Lung microvascular endothelial cell (primary cell): Measurements from ENCODE around the gene LIMS3. TPM values are rescaled to one million over a fixed set of nuclear protein-coding genes. Genes with fewer than 3 reads are reported as not detected.
"Not testable (repeated sequence)": the region's sequence is repeated elsewhere in the genome, so short reads cannot be mapped to it uniquely, and the experiment has no call there.

Experiments used
- DNase-seq, 2 donors: peaks; one replicate each; pipeline versions ENCODE4 v3.0.0 to v3.0.0-alpha.2; 2010; ENCODE audit warnings: low read depth in 2 of 2
- total RNA-seq: library from RNA; depleted of rRNA; stranded (reverse); fragments of >200 nt; gene quantifications from 2 replicates; pipeline ENCODE4 v1.2.1, GENCODE V29; 2014

Gene LIMS3
- total RNA-seq = 5.4 and 15.5 TPM in 2 replicates

- DNase-seq = not testable (repeated sequence)
Measured at GRCh38 chr2:109898462-109899336, at the start of gene LIMS3. Gene LIMS3 (plus strand): TSS chr2:109898688. CDS start chr2:109898729, 41 bp downstream.

- DNase-seq = not testable (repeated sequence)
Measured at GRCh38 chr2:109871129-109871751, 27.2 kb upstream of the LIMS3 start.

GRCh38 chr2:109876625-109877024, 21.9 kb upstream of the LIMS3 start:
- not testable (repeated sequence) for DNase-seq

- DNase-seq = not testable (repeated sequence)
Measured at GRCh38 chr2:109882112-109882511, 16.4 kb upstream of the LIMS3 start.

GRCh38 chr2:109888414-109888813, 10.1 kb upstream of the LIMS3 start:
- DNase-seq = not testable (repeated sequence)

GRCh38 chr2:109889909-109890308, 8.6 kb upstream of the LIMS3 start:
- DNase-seq = not testable (repeated sequence)

- not testable (repeated sequence) for DNase-seq
Measured at GRCh38 chr2:109891024-109891423, 7.5 kb upstream of the LIMS3 start.

GRCh38 chr2:109893736-109894135, 4.8 kb upstream of the LIMS3 start:
- not testable (repeated sequence) for DNase-seq

GRCh38 chr2:109894141-109894540, 4.3 kb upstream of the LIMS3 start:
- DNase-seq = not testable (repeated sequence)

- not testable (repeated sequence) for DNase-seq
Measured at GRCh38 chr2:109895090-109895869, 3.2 kb upstream of the LIMS3 start.

GRCh38 chr2:109896212-109896611, 2.3 kb upstream of the LIMS3 start:
- not testable (repeated sequence) for DNase-seq

GRCh38 chr2:109897769-109898461, 573 bp upstream of the LIMS3 start:
- DNase-seq = not testable (repeated sequence)

GRCh38 chr2:109905796-109906195, 7.3 kb downstream of the LIMS3 start:
- DNase-seq = not testable (repeated sequence)

GRCh38 chr2:109908626-109909025, 10.1 kb downstream of the LIMS3 start:
- DNase-seq = not testable (repeated sequence)

- DNase-seq = not testable (repeated sequence)
Measured at GRCh38 chr2:109910789-109911188, 12.3 kb downstream of the LIMS3 start.

- DNase-seq = not testable (repeated sequence)
Measured at GRCh38 chr2:109913911-109914310, 15.4 kb downstream of the LIMS3 start.

- not testable (repeated sequence) for DNase-seq
Measured at GRCh38 chr2:109914552-109914951, 16.1 kb downstream of the LIMS3 start.

- not testable (repeated sequence) for DNase-seq
Measured at GRCh38 chr2:109915830-109916229, 17.3 kb downstream of the LIMS3 start.

- DNase-seq = not testable (repeated sequence)
Measured at GRCh38 chr2:109920162-109920561, 21.7 kb downstream of the LIMS3 start.

- not testable (repeated sequence) for DNase-seq
Measured at GRCh38 chr2:109921543-109922384, 23.3 kb downstream of the LIMS3 start.
